ENCODE measurements around the gene RNF213. TPM values are rescaled to one million over a fixed set of nuclear protein-coding genes. Genes with fewer than 3 reads are reported as not detected.

Gene RNF213
- polyA plus RNA-seq, 1 of the 3 experiments (the other 2 are of a cell fraction) = 57.5 TPM

DNA sequence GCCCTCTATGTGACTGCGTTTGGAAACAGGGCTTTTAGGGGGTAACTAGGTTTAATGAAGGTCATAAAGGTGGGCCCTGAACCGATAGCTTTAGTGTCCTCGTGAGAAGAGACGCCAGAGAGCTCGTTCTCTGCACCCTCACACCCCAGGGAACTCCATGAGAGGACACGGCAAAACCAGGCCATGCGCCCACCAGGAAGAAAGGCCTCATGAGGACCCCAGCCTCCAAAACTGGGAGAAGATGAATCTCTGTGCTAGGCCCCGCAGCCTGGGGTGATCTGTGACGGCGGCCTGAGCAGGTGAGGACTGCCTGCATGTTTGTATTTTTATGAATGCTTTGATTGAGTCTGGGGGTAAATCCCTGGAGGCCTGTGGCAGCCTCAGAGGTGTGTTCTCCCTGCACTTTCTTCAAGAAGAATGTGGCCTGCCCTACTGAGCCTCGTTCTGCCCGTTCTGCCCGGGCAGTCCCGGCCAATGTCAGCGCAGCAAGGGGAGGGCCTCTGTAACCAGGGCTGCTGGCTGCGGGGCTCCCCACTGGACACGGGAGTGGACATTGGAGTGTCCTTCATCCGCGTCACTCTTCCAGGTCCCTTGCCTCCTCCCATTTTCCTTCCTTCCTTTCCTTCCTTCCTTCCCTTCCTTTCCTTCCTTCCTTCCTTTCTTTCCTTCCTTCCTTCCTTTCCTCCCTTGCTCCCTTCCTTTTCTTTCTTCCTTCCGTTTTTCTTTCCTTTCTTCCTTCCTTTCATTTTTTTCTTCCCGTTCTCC, 6.8 kb upstream of the RNF213 start:
- H3K4me3 ChIP-seq (ENCODE audit: low read depth in 2 of 2, low read length in 1 of 2) = no peak overlapping the region
- no peaks in the 10 kb centered on the region for H3K27me3 ChIP-seq (ENCODE audit: insufficient read depth)
- H3F3A ChIP-seq (replicated peaks; ENCODE audit: insufficient read depth) = peaks cover 40% of the 10 kb centered on the region
- peak overlapping the region; percentile 67 for H3K4me2 ChIP-seq
- 92% methylated on average over 16 of the region's 21 CpGs for WGBS (ENCODE audit: low lambda C conversion rate)
- peaks cover 0 to 17% of the 10 kb centered on the region in 2 experiments; a peak in 2 of 4 replicates for H3K4me1 ChIP-seq (ENCODE audit: control insufficient read depth in 1 of 2, insufficient read depth in 2 of 2, low read depth in 1 of 2, low read length in 1 of 2)
- H3K27ac ChIP-seq (ENCODE audit: low read depth in 2 of 2, low read length in 1 of 2) = peak overlapping the region; percentile 43 to 88; a peak in 3 of 4 replicates
- H3K9me3 ChIP-seq = no peaks in the 10 kb centered on the region
- no peaks in the 10 kb centered on the region for H3K79me2 ChIP-seq (ENCODE audit: insufficient read depth)
- ChIA-PET POLR2A (no interaction called here), CTCF (interaction anchor here (0.7 to 4.3 kb wide), 4 partner anchors 16 to 171 kb away, joined by 3 to 11 read pairs (median 6); partner anchors contain the start of gene GAA)
- no peaks in the 10 kb centered on the region for H3K9me2 ChIP-seq
- no peaks in the 10 kb centered on the region for H3K36me3 ChIP-seq (replicated peaks in 1 of 2; ENCODE audit: control insufficient read depth in 1 of 2, insufficient read depth in 2 of 2, low read length in 1 of 2)
- peak overlapping the region; percentile 58; the same call in 1 of the 2 replicates for H2AFZ ChIP-seq (ENCODE audit: low read depth)
- H4K20me1 ChIP-seq (ENCODE audit: insufficient read depth) = no peaks in the 10 kb centered on the region
- TF ChIP-seq, protein P1, sequence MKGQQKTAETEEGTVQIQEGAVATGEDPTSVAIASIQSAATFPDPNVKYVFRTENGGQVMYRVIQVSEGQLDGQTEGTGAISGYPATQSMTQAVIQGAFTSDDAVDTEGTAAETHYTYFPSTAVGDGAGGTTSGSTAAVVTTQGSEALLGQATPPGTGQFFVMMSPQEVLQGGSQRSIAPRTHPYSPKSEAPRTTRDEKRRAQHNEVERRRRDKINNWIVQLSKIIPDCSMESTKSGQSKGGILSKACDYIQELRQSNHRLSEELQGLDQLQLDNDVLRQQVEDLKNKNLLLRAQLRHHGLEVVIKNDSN (IDR thresholded peaks at IDR 0.05; ENCODE audit: borderline replicate concordance, low read depth) = no peak
- TF ChIP-seq MEF2A (IDR thresholded peaks at IDR 0.05; ENCODE audit: borderline replicate concordance, low read depth) = no peak
- TF ChIP-seq POLR2AphosphoS5 (IDR thresholded peaks at IDR 0.05; ENCODE audit: low read depth, low read length) = no peak
- no peak for TF ChIP-seq NFIC (IDR thresholded peaks at IDR 0.05; ENCODE audit: borderline replicate concordance)
- DNase-seq = peak; percentile 17
- H3K9ac ChIP-seq = peak overlapping the region; percentile 45; the same call in 1 of the 2 replicates

DNA sequence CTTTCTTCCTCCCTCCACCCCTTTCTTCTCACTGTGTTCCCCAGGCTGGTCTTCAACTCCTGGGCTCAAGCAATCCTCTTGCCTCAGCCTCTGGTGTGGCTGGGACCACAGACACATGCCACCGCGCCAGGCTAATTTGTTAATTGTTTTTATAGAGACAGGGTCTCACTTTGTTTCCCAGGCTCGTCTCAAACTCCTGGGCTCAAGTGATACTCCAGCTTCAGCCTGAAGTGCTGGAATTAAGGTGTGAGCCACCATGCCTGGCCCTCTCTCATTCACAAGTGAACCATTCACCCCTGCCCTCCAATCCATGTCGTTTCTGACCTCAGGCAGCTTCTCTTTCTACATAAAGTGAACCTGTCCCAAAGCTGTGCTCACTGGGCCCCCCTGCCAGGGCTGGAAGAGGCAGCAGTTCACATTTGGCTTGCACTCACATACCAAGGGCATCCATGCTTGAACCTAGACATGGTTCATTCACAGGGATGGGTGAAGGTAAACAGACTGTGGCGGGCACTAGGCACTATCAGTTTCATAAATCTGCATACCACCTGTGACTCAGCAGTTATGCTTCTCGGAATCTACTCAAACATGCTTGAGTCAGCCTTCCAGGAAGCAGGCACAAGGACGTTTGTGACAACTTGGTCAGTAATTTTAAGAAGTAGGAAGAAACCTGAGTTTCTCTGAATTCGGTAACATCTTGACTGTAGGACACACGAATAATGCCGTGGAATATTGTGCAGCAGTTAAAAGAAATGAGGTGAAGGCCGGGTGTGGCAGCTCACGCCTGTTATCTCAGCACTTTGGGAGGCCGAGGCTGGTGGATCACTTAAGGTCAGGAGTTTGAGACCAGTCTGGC, 6.0 kb upstream of the RNF213 start:
- peak overlapping the region; percentile 43 to 88 for H3K27ac ChIP-seq (ENCODE audit: low read depth in 2 of 2, low read length in 1 of 2)
- H3K4me3 ChIP-seq (ENCODE audit: low read depth in 2 of 2, low read length in 1 of 2) = peak overlapping the region in 1 of 2 experiments; percentile 1; a peak in 1 of 4 replicates
- H3K4me1 ChIP-seq (ENCODE audit: control insufficient read depth in 1 of 2, insufficient read depth in 2 of 2, low read depth in 1 of 2, low read length in 1 of 2) = peaks cover under 1 to 22% of the 10 kb centered on the region in 2 experiments; a peak in 3 of 4 replicates
- POLR2A ChIA-PET = no interaction called here
- H3K36me3 ChIP-seq (replicated peaks in 1 of 2; ENCODE audit: control insufficient read depth in 1 of 2, insufficient read depth in 2 of 2, low read length in 1 of 2) = no peaks in the 10 kb centered on the region
- WGBS (ENCODE audit: low lambda C conversion rate) = 33% methylated on average over 13 of the region's 13 CpGs
- H3K9ac ChIP-seq = peak overlapping the region; percentile 45
- peak; percentile 41 for DNase-seq
- H3K27me3 ChIP-seq (ENCODE audit: insufficient read depth) = no peaks in the 10 kb centered on the region
- no peaks in the 10 kb centered on the region for H3K9me3 ChIP-seq
- peaks cover 49% of the 10 kb centered on the region for H3F3A ChIP-seq (replicated peaks; ENCODE audit: insufficient read depth)
- no peaks in the 10 kb centered on the region for H3K79me2 ChIP-seq (ENCODE audit: insufficient read depth)
- peak overlapping the region; percentile 58; the same call in 1 of the 2 replicates for H2AFZ ChIP-seq (ENCODE audit: low read depth)
- CTCF ChIA-PET = interaction anchor here (2.0 to 4.3 kb wide), 2 partner anchors 153 to 172 kb away, joined by 5 to 11 read pairs; partner anchors contain the start of gene GAA
- H3K4me2 ChIP-seq = peak overlapping the region; percentile 67
- H3K9me2 ChIP-seq = no peaks in the 10 kb centered on the region
- H4K20me1 ChIP-seq (ENCODE audit: insufficient read depth) = no peaks in the 10 kb centered on the region
- TF ChIP-seq, protein P2, sequence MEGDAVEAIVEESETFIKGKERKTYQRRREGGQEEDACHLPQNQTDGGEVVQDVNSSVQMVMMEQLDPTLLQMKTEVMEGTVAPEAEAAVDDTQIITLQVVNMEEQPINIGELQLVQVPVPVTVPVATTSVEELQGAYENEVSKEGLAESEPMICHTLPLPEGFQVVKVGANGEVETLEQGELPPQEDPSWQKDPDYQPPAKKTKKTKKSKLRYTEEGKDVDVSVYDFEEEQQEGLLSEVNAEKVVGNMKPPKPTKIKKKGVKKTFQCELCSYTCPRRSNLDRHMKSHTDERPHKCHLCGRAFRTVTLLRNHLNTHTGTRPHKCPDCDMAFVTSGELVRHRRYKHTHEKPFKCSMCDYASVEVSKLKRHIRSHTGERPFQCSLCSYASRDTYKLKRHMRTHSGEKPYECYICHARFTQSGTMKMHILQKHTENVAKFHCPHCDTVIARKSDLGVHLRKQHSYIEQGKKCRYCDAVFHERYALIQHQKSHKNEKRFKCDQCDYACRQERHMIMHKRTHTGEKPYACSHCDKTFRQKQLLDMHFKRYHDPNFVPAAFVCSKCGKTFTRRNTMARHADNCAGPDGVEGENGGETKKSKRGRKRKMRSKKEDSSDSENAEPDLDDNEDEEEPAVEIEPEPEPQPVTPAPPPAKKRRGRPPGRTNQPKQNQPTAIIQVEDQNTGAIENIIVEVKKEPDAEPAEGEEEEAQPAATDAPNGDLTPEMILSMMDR (IDR thresholded peaks at IDR 0.05) = no peak
- TF ChIP-seq FOSL2 (IDR thresholded peaks at IDR 0.05; ENCODE audit: borderline replicate concordance, low read depth) = peak; percentile 100
- TF ChIP-seq, protein P3, sequence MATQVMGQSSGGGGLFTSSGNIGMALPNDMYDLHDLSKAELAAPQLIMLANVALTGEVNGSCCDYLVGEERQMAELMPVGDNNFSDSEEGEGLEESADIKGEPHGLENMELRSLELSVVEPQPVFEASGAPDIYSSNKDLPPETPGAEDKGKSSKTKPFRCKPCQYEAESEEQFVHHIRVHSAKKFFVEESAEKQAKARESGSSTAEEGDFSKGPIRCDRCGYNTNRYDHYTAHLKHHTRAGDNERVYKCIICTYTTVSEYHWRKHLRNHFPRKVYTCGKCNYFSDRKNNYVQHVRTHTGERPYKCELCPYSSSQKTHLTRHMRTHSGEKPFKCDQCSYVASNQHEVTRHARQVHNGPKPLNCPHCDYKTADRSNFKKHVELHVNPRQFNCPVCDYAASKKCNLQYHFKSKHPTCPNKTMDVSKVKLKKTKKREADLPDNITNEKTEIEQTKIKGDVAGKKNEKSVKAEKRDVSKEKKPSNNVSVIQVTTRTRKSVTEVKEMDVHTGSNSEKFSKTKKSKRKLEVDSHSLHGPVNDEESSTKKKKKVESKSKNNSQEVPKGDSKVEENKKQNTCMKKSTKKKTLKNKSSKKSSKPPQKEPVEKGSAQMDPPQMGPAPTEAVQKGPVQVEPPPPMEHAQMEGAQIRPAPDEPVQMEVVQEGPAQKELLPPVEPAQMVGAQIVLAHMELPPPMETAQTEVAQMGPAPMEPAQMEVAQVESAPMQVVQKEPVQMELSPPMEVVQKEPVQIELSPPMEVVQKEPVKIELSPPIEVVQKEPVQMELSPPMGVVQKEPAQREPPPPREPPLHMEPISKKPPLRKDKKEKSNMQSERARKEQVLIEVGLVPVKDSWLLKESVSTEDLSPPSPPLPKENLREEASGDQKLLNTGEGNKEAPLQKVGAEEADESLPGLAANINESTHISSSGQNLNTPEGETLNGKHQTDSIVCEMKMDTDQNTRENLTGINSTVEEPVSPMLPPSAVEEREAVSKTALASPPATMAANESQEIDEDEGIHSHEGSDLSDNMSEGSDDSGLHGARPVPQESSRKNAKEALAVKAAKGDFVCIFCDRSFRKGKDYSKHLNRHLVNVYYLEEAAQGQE (IDR thresholded peaks at IDR 0.05; ENCODE audit: low read depth, low read length) = peak; percentile 74
- TF ChIP-seq, protein P4, sequence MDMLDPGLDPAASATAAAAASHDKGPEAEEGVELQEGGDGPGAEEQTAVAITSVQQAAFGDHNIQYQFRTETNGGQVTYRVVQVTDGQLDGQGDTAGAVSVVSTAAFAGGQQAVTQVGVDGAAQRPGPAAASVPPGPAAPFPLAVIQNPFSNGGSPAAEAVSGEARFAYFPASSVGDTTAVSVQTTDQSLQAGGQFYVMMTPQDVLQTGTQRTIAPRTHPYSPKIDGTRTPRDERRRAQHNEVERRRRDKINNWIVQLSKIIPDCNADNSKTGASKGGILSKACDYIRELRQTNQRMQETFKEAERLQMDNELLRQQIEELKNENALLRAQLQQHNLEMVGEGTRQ (IDR thresholded peaks at IDR 0.05; ENCODE audit: borderline replicate concordance, low read depth, low read length) = no peak
- TF ChIP-seq GABPA (IDR thresholded peaks at IDR 0.05; ENCODE audit: low read depth) = peak; percentile 43; the same call in 1 of the 2 replicates
- no peak; the same call in 1 of the 2 replicates for TF ChIP-seq RXRA (IDR thresholded peaks at IDR 0.05; ENCODE audit: borderline replicate concordance, low read depth)
- no peak for TF ChIP-seq NRF1 (IDR thresholded peaks at IDR 0.05; ENCODE audit: low read depth, low read length)
- TF ChIP-seq, protein P1 (IDR thresholded peaks at IDR 0.05; ENCODE audit: borderline replicate concordance, low read depth) = no peak; the same call in 1 of the 2 replicates
- TF ChIP-seq MEF2A (IDR thresholded peaks at IDR 0.05; ENCODE audit: borderline replicate concordance, low read depth) = no peak
- peak; percentile 69; the same call in 1 of the 2 replicates for TF ChIP-seq YY1 (IDR thresholded peaks at IDR 0.05; ENCODE audit: low read depth)
- peak; percentile 45; the same call in 1 of the 2 replicates for TF ChIP-seq TAF1 (IDR thresholded peaks at IDR 0.05; ENCODE audit: borderline replicate concordance, low read depth, low read length)
- no peak; the same call in 1 of the 2 replicates for TF ChIP-seq FOXM1 (IDR thresholded peaks at IDR 0.05; ENCODE audit: low read depth)

All from SK-N-SH (cell line).